ENCODE measurements around the gene ATG16L2. TPM values are rescaled to one million over a fixed set of nuclear protein-coding genes. Genes with fewer than 3 reads are reported as not detected.
"Not testable (repeated sequence)": the region's sequence is repeated elsewhere in the genome, so short reads cannot be mapped to it uniquely, and the experiment has no call there.

Gene ATG16L2
- total and polyA plus RNA-seq, 2 donors (not counting 1 experiment from before 2014, with no cell fraction given) = 212 to 350 TPM

DNA sequence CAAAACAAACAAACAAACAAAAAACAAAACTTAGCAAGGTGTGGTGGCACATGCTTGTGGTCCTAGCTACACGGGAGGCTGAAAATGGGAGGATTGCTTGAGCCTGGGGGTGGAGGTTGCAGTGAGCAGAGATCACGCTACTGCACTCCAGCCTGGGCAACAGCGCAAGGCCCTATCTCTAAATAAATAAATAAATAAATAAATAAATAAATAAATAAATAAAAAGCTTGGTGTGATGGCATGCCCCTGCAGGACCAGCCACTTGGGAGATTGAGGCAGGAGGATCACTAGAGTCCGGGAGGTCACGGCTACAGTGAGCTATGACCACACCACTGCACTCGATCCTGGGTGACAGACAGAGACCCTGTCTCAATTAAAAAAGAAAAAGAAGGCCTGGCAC, 11.4 kb upstream of the ATG16L2 start:
- POLR2A ChIA-PET = no interaction called here
- Histone ChIP-seq H3K27me3 (replicated peaks in 1 of 4; ENCODE audit: control extremely low read depth in 1 of 4, control insufficient read depth in 3 of 4, insufficient read depth in 4 of 4, low read length in 3 of 4) (no peaks in the 10 kb centered on the region), H3K4me3 (ENCODE audit: control extremely low read depth in 1 of 5, extremely low read depth in 1 of 5, insufficient read depth in 1 of 5, low read depth in 2 of 5, low read length in 4 of 5) (no peak overlapping the region), H2AFZ (ENCODE audit: insufficient read depth, low read depth, low read length, poor library complexity, severe bottlenecking) (no peak overlapping the region), H3K9me3 (ENCODE audit: control extremely low read depth in 1 of 3, control insufficient read depth in 2 of 3, insufficient read depth in 1 of 3, low read length in 2 of 3) (no peaks in the 10 kb centered on the region), H3K9ac (ENCODE audit: low read length) (no peak overlapping the region), H3K36me3 (replicated peaks in 1 of 2; ENCODE audit: control extremely low read depth in 1 of 2, control insufficient read depth in 1 of 2, extremely low read depth in 1 of 2, insufficient read depth in 2 of 2, low read length in 1 of 2) (no peaks in the 10 kb centered on the region), H3K4me2 (replicated peaks; ENCODE audit: low read depth, low read length, poor library complexity, severe bottlenecking) (no peak overlapping the region), H3K4me1 (ENCODE audit: control insufficient read depth in 2 of 2, insufficient read depth in 2 of 2, low read length in 2 of 2) (peaks cover 16 to 20% of the 10 kb centered on the region in 2 donors), H3K27ac (ENCODE audit: low read length in 2 of 2) (no peak overlapping the region), H3K79me2 (ENCODE audit: control insufficient read depth, insufficient read depth, low read length) (no peaks in the 10 kb centered on the region), H4K20me1 (ENCODE audit: control insufficient read depth, insufficient read depth, low read length, poor library complexity, severe bottlenecking) (no peaks in the 10 kb centered on the region)
- Mint-ChIP-seq H3K27ac (no peak overlapping the region), H3K4me3 (no peak overlapping the region), H3K4me1 (peaks cover 16% of the 10 kb centered on the region), H3K9me3 (ENCODE audit: insufficient read depth) (no peaks in the 10 kb centered on the region), H3K27me3 (no peaks in the 10 kb centered on the region)
- WGBS (ENCODE audit: insufficient coverage) = 97% methylated on average over 3 of the region's 6 CpGs
- intact Hi-C loops (cut with micrococcal nuclease) = no loop called here
- no peak for TF ChIP-seq EZH2 (IDR thresholded peaks at IDR 0.05; ENCODE audit: borderline replicate concordance, insufficient read depth, low read depth, low read length, poor library complexity, severe bottlenecking)
- TF ChIP-seq, protein P1, sequence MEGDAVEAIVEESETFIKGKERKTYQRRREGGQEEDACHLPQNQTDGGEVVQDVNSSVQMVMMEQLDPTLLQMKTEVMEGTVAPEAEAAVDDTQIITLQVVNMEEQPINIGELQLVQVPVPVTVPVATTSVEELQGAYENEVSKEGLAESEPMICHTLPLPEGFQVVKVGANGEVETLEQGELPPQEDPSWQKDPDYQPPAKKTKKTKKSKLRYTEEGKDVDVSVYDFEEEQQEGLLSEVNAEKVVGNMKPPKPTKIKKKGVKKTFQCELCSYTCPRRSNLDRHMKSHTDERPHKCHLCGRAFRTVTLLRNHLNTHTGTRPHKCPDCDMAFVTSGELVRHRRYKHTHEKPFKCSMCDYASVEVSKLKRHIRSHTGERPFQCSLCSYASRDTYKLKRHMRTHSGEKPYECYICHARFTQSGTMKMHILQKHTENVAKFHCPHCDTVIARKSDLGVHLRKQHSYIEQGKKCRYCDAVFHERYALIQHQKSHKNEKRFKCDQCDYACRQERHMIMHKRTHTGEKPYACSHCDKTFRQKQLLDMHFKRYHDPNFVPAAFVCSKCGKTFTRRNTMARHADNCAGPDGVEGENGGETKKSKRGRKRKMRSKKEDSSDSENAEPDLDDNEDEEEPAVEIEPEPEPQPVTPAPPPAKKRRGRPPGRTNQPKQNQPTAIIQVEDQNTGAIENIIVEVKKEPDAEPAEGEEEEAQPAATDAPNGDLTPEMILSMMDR (IDR thresholded peaks at IDR 0.05) = no peak
- no peak for ATAC-seq (ENCODE audit: low read depth)
- CTCF ChIA-PET = interaction anchor here (1.3 to 1.6 kb wide), 2 partner anchors 9 to 119 kb away, joined by 3 to 4 read pairs; partner anchors contain the start of gene STARD10
- no peak for DNase-seq

DNA sequence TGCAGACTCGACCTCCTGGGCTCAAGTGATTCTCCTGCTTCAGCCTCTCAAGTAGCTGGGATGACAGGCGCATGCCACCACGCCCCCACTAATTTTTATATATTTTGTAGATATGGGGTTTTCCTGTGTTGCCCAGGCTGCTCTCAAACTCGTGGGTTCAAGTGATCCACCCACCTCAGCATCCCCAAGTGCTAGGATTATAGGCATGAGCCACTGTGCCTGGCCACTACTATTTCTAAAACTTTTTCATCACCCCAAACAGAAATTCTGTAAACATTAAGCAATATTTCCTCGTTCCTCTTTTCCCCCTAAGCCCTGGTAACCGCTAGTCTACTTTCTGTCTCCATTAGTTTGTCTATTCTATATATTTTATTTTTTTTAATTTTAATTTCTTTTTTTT, 9.0 kb upstream of the ATG16L2 start:
- WGBS (ENCODE audit: insufficient coverage) = 100% methylated on average over 1 of the region's 6 CpGs
- no peaks in the 10 kb centered on the region for H3K79me2 ChIP-seq (ENCODE audit: control insufficient read depth, insufficient read depth, low read length)
- H3K9ac ChIP-seq (ENCODE audit: low read length) = no peak overlapping the region
- no peaks in the 10 kb centered on the region for H3K27me3 ChIP-seq (replicated peaks in 1 of 4; ENCODE audit: control extremely low read depth in 1 of 4, control insufficient read depth in 3 of 4, insufficient read depth in 4 of 4, low read length in 3 of 4)
- ChIA-PET CTCF (no interaction called here), POLR2A (no interaction called here)
- DNase-seq (no peak), ATAC-seq (ENCODE audit: low read depth) (no peak)
- no peak overlapping the region for H3K4me3 Mint-ChIP-seq
- no peak overlapping the region for H3K4me2 ChIP-seq (replicated peaks; ENCODE audit: low read depth, low read length, poor library complexity, severe bottlenecking)
- no peaks in the 10 kb centered on the region for H3K36me3 ChIP-seq (replicated peaks in 1 of 2; ENCODE audit: control extremely low read depth in 1 of 2, control insufficient read depth in 1 of 2, extremely low read depth in 1 of 2, insufficient read depth in 2 of 2, low read length in 1 of 2)
- H3K9me3 Mint-ChIP-seq (ENCODE audit: insufficient read depth) = no peaks in the 10 kb centered on the region
- no peak overlapping the region for H3K27ac Mint-ChIP-seq
- H3K27ac ChIP-seq (ENCODE audit: low read length in 2 of 2) = no peak overlapping the region
- no peak overlapping the region for H2AFZ ChIP-seq (ENCODE audit: insufficient read depth, low read depth, low read length, poor library complexity, severe bottlenecking)
- H4K20me1 ChIP-seq (ENCODE audit: control insufficient read depth, insufficient read depth, low read length, poor library complexity, severe bottlenecking) = no peaks in the 10 kb centered on the region
- intact Hi-C loops (cut with micrococcal nuclease) = no loop called here
- H3K4me1 ChIP-seq (ENCODE audit: control insufficient read depth in 2 of 2, insufficient read depth in 2 of 2, low read length in 2 of 2) = peaks cover 18 to 20% of the 10 kb centered on the region in 2 donors
- H3K4me3 ChIP-seq (ENCODE audit: control extremely low read depth in 1 of 5, extremely low read depth in 1 of 5, insufficient read depth in 1 of 5, low read depth in 2 of 5, low read length in 4 of 5) = no peak overlapping the region
- H3K9me3 ChIP-seq (ENCODE audit: control extremely low read depth in 1 of 3, control insufficient read depth in 2 of 3, insufficient read depth in 1 of 3, low read length in 2 of 3) = no peaks in the 10 kb centered on the region
- TF ChIP-seq, protein P1 (IDR thresholded peaks at IDR 0.05) = no peak
- no peaks in the 10 kb centered on the region for H3K27me3 Mint-ChIP-seq
- peaks cover 24% of the 10 kb centered on the region for H3K4me1 Mint-ChIP-seq

DNA sequence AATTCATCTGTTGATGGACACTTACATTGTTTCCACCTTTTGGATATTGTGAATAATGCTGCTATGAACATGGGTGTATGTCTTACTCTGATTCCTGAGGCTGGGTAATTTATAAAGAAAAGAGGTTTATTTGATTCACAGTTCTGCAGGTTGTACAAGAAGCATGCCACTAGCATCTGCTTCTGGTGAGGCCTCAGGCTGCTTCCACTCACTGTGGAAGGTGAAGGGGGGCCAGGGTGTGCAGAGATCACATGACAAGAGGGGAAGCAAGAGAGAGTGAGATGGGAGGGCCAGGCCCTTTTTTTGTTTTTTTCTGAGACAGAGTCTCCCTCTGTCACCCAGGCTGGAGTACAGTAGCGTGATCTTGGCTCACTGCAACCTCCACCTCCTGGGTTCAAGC, 7.8 kb upstream of the ATG16L2 start:
- H3K27ac ChIP-seq (ENCODE audit: low read length in 2 of 2); H3K9ac ChIP-seq (ENCODE audit: low read length); H3K4me3 Mint-ChIP-seq; H3K4me3 ChIP-seq (ENCODE audit: control extremely low read depth in 1 of 5, extremely low read depth in 1 of 5, insufficient read depth in 1 of 5, low read depth in 2 of 5, low read length in 4 of 5); H3K27ac Mint-ChIP-seq; H3K27me3 Mint-ChIP-seq; H4K20me1 ChIP-seq (ENCODE audit: control insufficient read depth, insufficient read depth, low read length, poor library complexity, severe bottlenecking); DNase-seq; H3K9me3 ChIP-seq (ENCODE audit: control extremely low read depth in 1 of 3, control insufficient read depth in 2 of 3, insufficient read depth in 1 of 3, low read length in 2 of 3); H3K9me3 Mint-ChIP-seq (ENCODE audit: insufficient read depth); CTCF ChIA-PET; H3K27me3 ChIP-seq (replicated peaks in 1 of 4; ENCODE audit: control extremely low read depth in 1 of 4, control insufficient read depth in 3 of 4, insufficient read depth in 4 of 4, low read length in 3 of 4); H3K4me2 ChIP-seq (replicated peaks; ENCODE audit: low read depth, low read length, poor library complexity, severe bottlenecking); POLR2A ChIA-PET; H3K79me2 ChIP-seq (ENCODE audit: control insufficient read depth, insufficient read depth, low read length); intact Hi-C loops (cut with micrococcal nuclease); ATAC-seq (ENCODE audit: low read depth); H2AFZ ChIP-seq (ENCODE audit: insufficient read depth, low read depth, low read length, poor library complexity, severe bottlenecking); H3K36me3 ChIP-seq (replicated peaks in 1 of 2; ENCODE audit: control extremely low read depth in 1 of 2, control insufficient read depth in 1 of 2, extremely low read depth in 1 of 2, insufficient read depth in 2 of 2, low read length in 1 of 2): not testable (repeated sequence)
- WGBS (ENCODE audit: insufficient coverage) = 80% methylated on average over 1 of the region's 1 CpG
- peaks cover 18 to 20% of the 10 kb centered on the region in 2 donors for H3K4me1 ChIP-seq (ENCODE audit: control insufficient read depth in 2 of 2, insufficient read depth in 2 of 2, low read length in 2 of 2)
- peaks cover 28% of the 10 kb centered on the region for H3K4me1 Mint-ChIP-seq
